Esophagus squamous epithelium (tissue), 4 donors: ENCODE data around the gene CHEK2.

Experiments used
- CTCF ChIP-seq, 6 experiments: fragments of 450-650 bp in 4 of 6; fragments of 200-600 bp in 2 of 6; sonication (generic) in 2 of 6; IDR thresholded peaks; one replicate each; pipeline ENCODE4 v1.5.1; 2016 to 2019; ENCODE audit warnings: antibody characterized with exemption in 6 of 6, mild to moderate bottlenecking in 4 of 6, moderate library complexity in 4 of 6
- POLR2A ChIP-seq, 4 donors: fragments of 450-650 bp; IDR thresholded peaks; one replicate each; pipeline ENCODE4 v1.6.1; 2017; ENCODE audit warnings: antibody characterized with exemption in 4 of 4, mild to moderate bottlenecking in 4 of 4, moderate library complexity in 3 of 4

GRCh38 chr22:28711820-28712777, 29.5 kb downstream of the CHEK2 start:
- no peak for TF ChIP-seq POLR2A (IDR thresholded peaks at IDR 0.05)
- no peak for TF ChIP-seq CTCF (IDR thresholded peaks at IDR 0.05)
